Uterus (tissue), 4 donors: Measurements from ENCODE around the gene CLRN1. TPM values are rescaled to one million over a fixed set of nuclear protein-coding genes. Genes with fewer than 3 reads are reported as not detected.

Experiments used
- DNase-seq, 2 donors: peaks; one replicate each; pipeline ENCODE4 v3.0.0-alpha.2; 2019 to 2020
- H3K27ac ChIP-seq, 2 donors: fragments of 200-600 bp; sonication (generic); 1 replicate in 1 of 2; 2 replicates in 1 of 2; pipeline ENCODE4 v1.5.1; 2016 to 2018
- H3K27me3 ChIP-seq, 2 donors: fragments of 200-600 bp; sonication (generic); one replicate each; pipeline ENCODE4 v1.5.1; 2018 to 2019; ENCODE audit warnings: control low read depth in 1 of 2
- H3K36me3 ChIP-seq, 2 donors: fragments of 200-600 bp; sonication (generic); one replicate each; pipeline ENCODE4 v1.5.1; 2019; ENCODE audit warnings: control low read depth in 1 of 2
- H3K4me1 ChIP-seq, 2 donors: fragments of 200-600 bp; sonication (generic); one replicate each; pipeline ENCODE4 v1.5.1; 2018 to 2019; ENCODE audit warnings: control low read depth in 1 of 2
- H3K4me3 ChIP-seq, 2 donors: fragments of 200-600 bp; sonication (generic); 1 replicate in 1 of 2; 2 replicates in 1 of 2; pipeline ENCODE4 v1.5.1; 2018 to 2019; ENCODE audit warnings: mild to moderate bottlenecking in 1 of 2
- H3K9me3 ChIP-seq, 2 donors: fragments of 200-600 bp; sonication (generic); one replicate each; pipeline ENCODE4 v1.5.1; 2019; ENCODE audit warnings: control low read depth in 1 of 2
- POLR2A ChIP-seq, 2 donors: fragments of 450-650 bp; IDR thresholded peaks; one replicate each; pipeline ENCODE4 v1.6.1; 2016; ENCODE audit warnings: antibody characterized with exemption in 2 of 2, mild to moderate bottlenecking in 1 of 2, moderate library complexity in 1 of 2
- intact Hi-C: fragments of 100-400 bp; cut with DNase I; formaldehyde crosslinking; loops from one replicate; pipeline ENCODE4 v1.15.1; 2023; ENCODE audit warnings: low total_unique reads
- total RNA-seq, 4 donors: library from RNA; depleted of rRNA in 3 of 4; stranded (reverse); fragments of >200 nt in 3 of 4; gene quantifications; one replicate each; pipeline versions ENCODE4 v1.1.0 to v1.2.4, GENCODE V29; 2014 to 2023
- TF ChIP-seq, protein P1 (sequence below), 4 experiments: fragments of 200-600 bp in 2 of 4; fragments of 450-650 bp in 2 of 4; sonication (generic) in 2 of 4; IDR thresholded peaks; one replicate each; pipeline ENCODE4 v1.5.1; 2016 to 2019; ENCODE audit warnings: antibody characterized with exemption in 4 of 4, mild to moderate bottlenecking in 2 of 4, moderate library complexity in 1 of 4
- donor health status: DM: yes; HTN: yes; CAD: no.

The CLRN1 gene
- total RNA-seq, 4 donors from 2014 or later = not detected

DNA sequence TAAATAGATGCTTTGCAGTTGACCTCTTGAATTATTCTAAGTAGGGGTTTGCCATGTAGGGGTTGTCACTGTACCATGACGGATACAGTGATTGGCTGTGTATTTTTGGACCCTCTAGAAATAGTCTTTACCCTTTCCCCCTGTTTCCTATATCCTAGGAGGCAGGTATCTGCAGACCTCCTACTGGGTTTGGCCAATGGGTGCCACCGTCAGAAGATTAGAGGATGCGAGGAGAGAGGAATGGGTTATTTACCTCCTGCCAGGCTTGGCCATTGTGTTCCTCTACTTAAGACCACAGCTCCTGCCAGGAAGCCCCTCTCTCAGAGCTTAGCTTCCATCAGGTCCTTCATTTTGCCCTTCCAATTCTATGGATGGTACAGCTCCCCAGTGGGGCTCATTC lies 40.2 kb upstream of the CLRN1 start:
- TF ChIP-seq, protein P1, sequence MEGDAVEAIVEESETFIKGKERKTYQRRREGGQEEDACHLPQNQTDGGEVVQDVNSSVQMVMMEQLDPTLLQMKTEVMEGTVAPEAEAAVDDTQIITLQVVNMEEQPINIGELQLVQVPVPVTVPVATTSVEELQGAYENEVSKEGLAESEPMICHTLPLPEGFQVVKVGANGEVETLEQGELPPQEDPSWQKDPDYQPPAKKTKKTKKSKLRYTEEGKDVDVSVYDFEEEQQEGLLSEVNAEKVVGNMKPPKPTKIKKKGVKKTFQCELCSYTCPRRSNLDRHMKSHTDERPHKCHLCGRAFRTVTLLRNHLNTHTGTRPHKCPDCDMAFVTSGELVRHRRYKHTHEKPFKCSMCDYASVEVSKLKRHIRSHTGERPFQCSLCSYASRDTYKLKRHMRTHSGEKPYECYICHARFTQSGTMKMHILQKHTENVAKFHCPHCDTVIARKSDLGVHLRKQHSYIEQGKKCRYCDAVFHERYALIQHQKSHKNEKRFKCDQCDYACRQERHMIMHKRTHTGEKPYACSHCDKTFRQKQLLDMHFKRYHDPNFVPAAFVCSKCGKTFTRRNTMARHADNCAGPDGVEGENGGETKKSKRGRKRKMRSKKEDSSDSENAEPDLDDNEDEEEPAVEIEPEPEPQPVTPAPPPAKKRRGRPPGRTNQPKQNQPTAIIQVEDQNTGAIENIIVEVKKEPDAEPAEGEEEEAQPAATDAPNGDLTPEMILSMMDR (IDR thresholded peaks at IDR 0.05) = no peak
- no peak for TF ChIP-seq POLR2A (IDR thresholded peaks at IDR 0.05)
- intact Hi-C loops = no loop called here
- no peak overlapping the region for H3K27ac ChIP-seq
- no peaks in the 10 kb centered on the region for H3K4me1 ChIP-seq
- H3K4me3 ChIP-seq = no peak overlapping the region
- no peak for DNase-seq
- H3K9me3 ChIP-seq = no peaks in the 10 kb centered on the region
- H3K27me3 ChIP-seq = no peaks in the 10 kb centered on the region
- H3K36me3 ChIP-seq = no peaks in the 10 kb centered on the region

DNA sequence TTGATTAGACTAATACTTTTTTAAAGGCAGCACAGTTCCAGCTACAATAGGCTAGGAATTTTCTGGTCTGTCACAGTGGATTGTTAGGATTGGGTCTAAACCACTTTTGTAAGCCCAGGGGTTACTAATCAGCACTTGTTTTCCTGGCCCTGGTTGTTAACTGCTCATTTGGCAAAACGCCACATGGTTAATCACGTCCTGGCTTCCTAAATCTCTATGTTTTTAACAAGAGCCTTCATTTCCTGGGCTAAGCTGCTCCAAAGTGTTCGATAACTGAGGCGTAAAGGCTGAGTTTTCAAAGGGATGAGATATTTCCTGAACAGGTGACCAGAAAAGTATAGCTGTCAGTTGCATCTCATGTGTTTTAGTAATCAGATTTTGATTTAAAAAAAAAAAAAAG lies 38.9 kb upstream of the CLRN1 start:
- Histone ChIP-seq H3K9me3 (no peaks in the 10 kb centered on the region), H3K27ac (no peak overlapping the region), H3K4me1 (no peaks in the 10 kb centered on the region), H3K27me3 (no peaks in the 10 kb centered on the region), H3K4me3 (no peak overlapping the region), H3K36me3 (no peaks in the 10 kb centered on the region)
- TF ChIP-seq, protein P1 (IDR thresholded peaks at IDR 0.05) = no peak
- TF ChIP-seq POLR2A (IDR thresholded peaks at IDR 0.05) = no peak
- DNase-seq = no peak
- intact Hi-C loops = no loop called here

DNA sequence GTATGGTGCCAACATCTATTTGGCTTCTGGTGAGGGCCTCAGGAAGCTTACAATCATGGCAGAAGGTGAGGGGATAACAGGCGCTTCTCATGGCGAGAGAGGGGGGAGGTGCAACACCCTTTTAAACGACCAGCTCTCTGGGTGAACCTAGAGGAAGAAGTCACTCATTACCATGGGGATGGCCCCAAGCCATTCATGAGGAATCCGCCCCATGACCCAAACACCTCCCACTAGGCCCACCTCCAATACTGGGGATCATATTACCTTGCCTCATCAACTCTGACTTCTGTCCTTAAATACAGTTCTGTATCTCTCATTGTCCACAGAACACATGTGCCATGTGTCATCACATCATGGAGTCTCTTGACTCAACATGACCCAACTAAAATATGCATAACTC lies 37.5 kb upstream of the CLRN1 start:
- TF ChIP-seq POLR2A (IDR thresholded peaks at IDR 0.05) = no peak
- TF ChIP-seq, protein P1 (IDR thresholded peaks at IDR 0.05) = no peak
- H3K9me3 ChIP-seq = no peaks in the 10 kb centered on the region
- no peaks in the 10 kb centered on the region for H3K36me3 ChIP-seq
- intact Hi-C loops = no loop called here
- H3K27me3 ChIP-seq = no peaks in the 10 kb centered on the region
- H3K4me1 ChIP-seq = no peaks in the 10 kb centered on the region
- DNase-seq = no peak
- no peak overlapping the region for H3K27ac ChIP-seq
- H3K4me3 ChIP-seq = no peak overlapping the region

DNA sequence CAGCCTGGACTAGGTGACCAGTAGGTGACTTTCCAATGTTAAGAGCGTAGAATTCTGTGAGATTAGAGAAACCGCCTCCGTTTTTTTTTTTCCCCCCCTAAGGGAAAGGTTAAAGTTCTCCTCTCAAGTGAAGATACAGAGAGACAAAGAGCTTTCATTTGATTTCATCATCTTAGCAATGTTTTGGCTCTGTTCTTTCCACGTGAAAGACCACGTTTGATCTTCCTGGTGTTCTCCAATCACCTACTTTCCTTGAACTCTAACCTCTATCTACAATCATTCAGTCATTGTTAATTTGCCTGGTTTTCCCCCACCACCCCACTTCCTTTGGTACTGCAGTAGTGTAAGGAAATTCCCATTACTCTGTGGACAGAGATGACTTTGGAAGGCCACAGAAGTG lies 36.9 kb upstream of the CLRN1 start:
- TF ChIP-seq POLR2A (IDR thresholded peaks at IDR 0.05) = no peak
- TF ChIP-seq, protein P1 (IDR thresholded peaks at IDR 0.05) = no peak
- no peak overlapping the region for H3K4me3 ChIP-seq
- no peaks in the 10 kb centered on the region for H3K4me1 ChIP-seq
- DNase-seq = no peak
- no peak overlapping the region for H3K27ac ChIP-seq
- no peaks in the 10 kb centered on the region for H3K27me3 ChIP-seq
- intact Hi-C loops = no loop called here
- no peaks in the 10 kb centered on the region for H3K36me3 ChIP-seq
- no peaks in the 10 kb centered on the region for H3K9me3 ChIP-seq

DNA sequence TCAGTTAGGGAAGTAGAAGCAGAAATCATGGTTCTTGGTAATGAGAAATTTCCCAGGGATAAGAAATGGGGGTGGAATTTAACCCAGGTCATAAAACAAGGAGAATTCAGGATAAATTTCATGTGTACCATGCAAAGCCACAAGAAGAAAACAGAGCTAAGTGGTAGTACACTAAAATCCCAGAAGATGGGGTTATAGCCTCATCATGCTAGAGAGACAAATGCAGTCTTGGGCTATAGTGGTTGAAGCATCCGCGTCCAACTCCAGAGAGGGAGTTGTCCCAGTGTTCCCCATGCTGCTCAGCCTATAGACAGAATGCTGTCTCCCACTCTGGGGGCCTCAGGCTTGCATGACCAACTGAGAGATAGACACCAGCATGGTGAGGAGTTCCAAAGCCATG lies 36.2 kb upstream of the CLRN1 start:
- Histone ChIP-seq H3K36me3 (no peaks in the 10 kb centered on the region), H3K4me1 (no peaks in the 10 kb centered on the region), H3K9me3 (no peaks in the 10 kb centered on the region), H3K27me3 (no peaks in the 10 kb centered on the region), H3K4me3 (no peak overlapping the region), H3K27ac (no peak overlapping the region)
- DNase-seq = no peak
- TF ChIP-seq POLR2A (IDR thresholded peaks at IDR 0.05) = no peak
- TF ChIP-seq, protein P1 (IDR thresholded peaks at IDR 0.05) = no peak
- intact Hi-C loops = no loop called here
